ENCODE measurements around the gene LHX4. TPM values are rescaled to one million over a fixed set of nuclear protein-coding genes. Genes with fewer than 3 reads are reported as not detected.

Gene LHX4
- total and polyA plus RNA-seq, 2 of the 8 experiments (the other 6 are each of a cell fraction or from before 2014, with no cell fraction given): 0.85 to 4.9 TPM

- no peak overlapping the region for H2BK15ac ChIP-seq (ENCODE audit: low read length)
- POLR2A ChIA-PET (ENCODE audit: partially characterized antibody): no interaction called here
- TF ChIP-seq, protein P1, sequence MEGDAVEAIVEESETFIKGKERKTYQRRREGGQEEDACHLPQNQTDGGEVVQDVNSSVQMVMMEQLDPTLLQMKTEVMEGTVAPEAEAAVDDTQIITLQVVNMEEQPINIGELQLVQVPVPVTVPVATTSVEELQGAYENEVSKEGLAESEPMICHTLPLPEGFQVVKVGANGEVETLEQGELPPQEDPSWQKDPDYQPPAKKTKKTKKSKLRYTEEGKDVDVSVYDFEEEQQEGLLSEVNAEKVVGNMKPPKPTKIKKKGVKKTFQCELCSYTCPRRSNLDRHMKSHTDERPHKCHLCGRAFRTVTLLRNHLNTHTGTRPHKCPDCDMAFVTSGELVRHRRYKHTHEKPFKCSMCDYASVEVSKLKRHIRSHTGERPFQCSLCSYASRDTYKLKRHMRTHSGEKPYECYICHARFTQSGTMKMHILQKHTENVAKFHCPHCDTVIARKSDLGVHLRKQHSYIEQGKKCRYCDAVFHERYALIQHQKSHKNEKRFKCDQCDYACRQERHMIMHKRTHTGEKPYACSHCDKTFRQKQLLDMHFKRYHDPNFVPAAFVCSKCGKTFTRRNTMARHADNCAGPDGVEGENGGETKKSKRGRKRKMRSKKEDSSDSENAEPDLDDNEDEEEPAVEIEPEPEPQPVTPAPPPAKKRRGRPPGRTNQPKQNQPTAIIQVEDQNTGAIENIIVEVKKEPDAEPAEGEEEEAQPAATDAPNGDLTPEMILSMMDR (IDR thresholded peaks at IDR 0.05; ENCODE audit: control extremely low read depth in 1 of 3, insufficient read depth in 1 of 3, low read depth in 1 of 3, low read length in 3 of 3): peak; percentile 36 to 45 (median 39); a peak in 3 of 4 replicates
- TF ChIP-seq RAD21 (IDR thresholded peaks at IDR 0.05 in 1 of 2, conservative IDR thresholded peaks at IDR 0.05 in 1 of 2; ENCODE audit: low read depth in 2 of 2, low read length in 2 of 2) (peak; percentile 19 to 45; a peak in 3 of 4 replicates), SIX5 (IDR thresholded peaks at IDR 0.05; ENCODE audit: low read depth, low read length) (no peak)
- H2AK5ac ChIP-seq (ENCODE audit: low read depth, low read length): no peak overlapping the region
- WGBS, 2 experiments (ENCODE audit: extremely low coverage in 1 of 2, insufficient coverage in 1 of 2, insufficient read length in 1 of 2, insufficient replicate concordance in 2 of 2, low coverage in 1 of 2, low lambda C conversion rate in 2 of 2, missing lambda C conversion rate in 1 of 2): 82% methylated on average over 7 of the region's 7 CpGs; no CpG with 5 or more reads in 1 of the 2 experiments
- H4K8ac ChIP-seq (ENCODE audit: extremely low read depth, insufficient read depth, low read length): no peak overlapping the region
- H2BK12ac ChIP-seq (ENCODE audit: low read depth, low read length): no peak overlapping the region
- no peak overlapping the region for H3K4ac ChIP-seq (replicated peaks; ENCODE audit: insufficient read length, low read depth, low read length)
- H3K4me1 ChIP-seq (replicated peaks in 1 of 4; ENCODE audit: control insufficient read depth in 3 of 4, insufficient read depth in 4 of 4, low read length in 3 of 4): no peaks in the 10 kb centered on the region
- FAIRE-seq: no peak
- no peak overlapping the region for H4K91ac ChIP-seq (replicated peaks; ENCODE audit: insufficient read length, low read length)
- H3K27me3 ChIP-seq (replicated peaks in 1 of 4; ENCODE audit: control insufficient read depth in 3 of 4, extremely low read depth in 1 of 4, insufficient read depth in 3 of 4, low read length in 3 of 4): no peaks in the 10 kb centered on the region
- no peaks in the 10 kb centered on the region for H3K23me2 ChIP-seq (ENCODE audit: low read depth, low read length)
- H3K9ac ChIP-seq (replicated peaks in 1 of 4; ENCODE audit: extremely low read depth in 1 of 4, low read depth in 3 of 4, low read length in 3 of 4): no peak overlapping the region
- CTCF ChIA-PET (ENCODE audit: partially characterized antibody): interaction anchor here (0.6 to 13.5 kb wide), 45 partner anchors 8 to 371 kb away, joined by 3 to 307 read pairs (median 5); partner anchors contain the start of gene QSOX1
- H2BK20ac ChIP-seq (ENCODE audit: low read length): no peak overlapping the region
- no peak overlapping the region for H3K14ac ChIP-seq (ENCODE audit: insufficient read length)
- peaks cover 0 to 12% of the 10 kb centered on the region in 2 experiments for H4K20me1 ChIP-seq (replicated peaks in 1 of 2; ENCODE audit: control insufficient read depth in 1 of 2, insufficient read depth in 2 of 2, low read length in 2 of 2)
- no peaks in the 10 kb centered on the region for H3K9me3 ChIP-seq (ENCODE audit: insufficient read depth in 2 of 2, low read depth in 1 of 2, low read length in 1 of 2)
- H3K23ac ChIP-seq (ENCODE audit: insufficient read length): no peak overlapping the region
- no peak overlapping the region for H3K27ac ChIP-seq (ENCODE audit: low read depth, low read length)
- no peak overlapping the region for H4K5ac ChIP-seq (ENCODE audit: insufficient read length, low read depth, low read length)
- no peak overlapping the region for H3K18ac ChIP-seq (ENCODE audit: extremely low read depth, low read length)
- no peak overlapping the region for H2AFZ ChIP-seq (ENCODE audit: low read length)
- no peaks in the 10 kb centered on the region for H3K79me1 ChIP-seq (ENCODE audit: low read depth, low read length)
- H3K36me3 ChIP-seq (ENCODE audit: control insufficient read depth in 2 of 4, insufficient read depth in 4 of 4, low read length in 3 of 4): peaks cover 0 to 15% (median 3%) of the 10 kb centered on the region in 4 experiments; a peak in 6 of 8 replicates
- no peak overlapping the region for H3K56ac ChIP-seq (replicated peaks; ENCODE audit: insufficient read length, low read depth, low read length)
- no peaks in the 10 kb centered on the region for H3K79me2 ChIP-seq (ENCODE audit: control insufficient read depth in 1 of 2, insufficient read depth in 2 of 2, low read length in 2 of 2)
- no peak overlapping the region for H3K4me3 ChIP-seq (ENCODE audit: extremely low read depth in 1 of 4, insufficient read depth in 2 of 4, low read depth in 3 of 4, low read length in 4 of 4)
- no peak overlapping the region for H2BK120ac ChIP-seq (replicated peaks; ENCODE audit: low read depth, low read length)
- DNase-seq (ENCODE audit: low read depth in 1 of 2, low spot score in 2 of 2): no peak
- H2BK5ac ChIP-seq (ENCODE audit: low read depth, low read length): no peak overlapping the region
- H3K4me2 ChIP-seq (ENCODE audit: insufficient read depth in 1 of 2, low read depth in 2 of 2, low read length in 2 of 2): no peak overlapping the region
These were observed 49.0 kb upstream of the LHX4 start for GRCh38 chr1:180181048-180181447.

All from H1 (cell line).